ENCODE data around the gene IAH1. TPM values are rescaled to one million over a fixed set of nuclear protein-coding genes. Genes with fewer than 3 reads are reported as not detected.

IAH1 gene
- total and polyA plus RNA-seq, 9 of the 15 experiments (the other 6 are each of a cell fraction or from before 2014, with no cell fraction given) = 0.04 to 19.3 (median 0.36) TPM; not detected in 3

DNA sequence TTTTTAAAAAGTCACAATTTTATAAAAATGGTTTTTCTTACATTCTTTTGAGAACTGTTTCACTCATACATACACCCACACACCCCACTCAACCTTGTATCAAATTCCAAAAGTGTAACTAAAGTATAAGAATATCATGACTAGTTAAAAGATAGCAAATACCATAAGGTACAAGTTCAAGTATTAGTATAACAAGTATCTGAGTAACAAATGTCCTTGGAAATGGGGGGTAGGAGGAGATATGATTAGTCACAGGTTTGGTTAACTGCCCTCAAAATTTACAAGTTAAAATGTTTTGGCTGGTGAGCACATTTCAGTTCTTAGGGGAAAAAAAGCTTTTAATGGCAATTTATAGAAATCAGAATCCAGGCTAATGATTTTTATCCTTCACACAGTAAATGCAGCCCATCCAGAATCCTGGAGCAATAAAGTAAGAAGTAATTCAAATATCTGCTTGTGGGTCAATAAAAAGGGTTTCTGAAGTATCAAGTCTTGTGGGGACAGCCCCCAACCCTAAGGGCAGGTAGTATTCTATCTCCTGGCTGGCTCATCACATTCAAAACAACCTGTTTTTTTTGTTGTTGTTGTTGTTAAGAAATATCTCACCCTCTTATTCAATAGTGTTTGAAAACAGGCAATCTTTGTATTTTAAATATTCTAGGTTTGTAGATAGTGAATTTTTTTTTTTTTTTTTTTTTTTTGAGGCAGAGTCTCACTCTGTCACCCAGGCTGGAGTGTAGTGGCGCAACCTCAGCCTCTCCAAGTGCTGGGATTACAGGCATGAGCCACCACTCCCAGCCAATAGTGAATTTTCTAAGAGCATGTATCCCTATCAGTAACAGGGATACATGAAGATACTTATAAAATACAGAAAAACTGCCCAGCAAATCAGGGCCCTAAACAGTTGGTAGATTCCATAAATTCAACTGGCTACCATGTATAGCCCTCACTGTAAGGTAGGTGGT is 14.5 kb downstream of the IAH1 start:
- Histone ChIP-seq H3K27me3 (ENCODE audit: control insufficient read depth in 2 of 2, insufficient read depth in 2 of 2, low read length in 2 of 2) (no peaks in the 10 kb centered on the region), H3K36me3 (ENCODE audit: control insufficient read depth, insufficient read depth, low read length) (peaks cover 88% of the 10 kb centered on the region), H3K4me3 (no peak overlapping the region), H3K4me2 (ENCODE audit: insufficient read depth, low read length) (no peak overlapping the region), H3K79me2 (ENCODE audit: control insufficient read depth, insufficient read depth, low read length) (no peaks in the 10 kb centered on the region), H2AFZ (ENCODE audit: low read depth, low read length) (no peak overlapping the region), H3K9me1 (ENCODE audit: control insufficient read depth, insufficient read depth, low read length) (no peaks in the 10 kb centered on the region), H3K4me1 (replicated peaks in 1 of 2; ENCODE audit: control insufficient read depth in 2 of 2, insufficient read depth in 2 of 2, low read length in 2 of 2) (no peaks in the 10 kb centered on the region), H3K27ac (ENCODE audit: extremely low read depth, low read depth, low read length) (no peak overlapping the region), H3K9me3 (replicated peaks; ENCODE audit: control insufficient read depth, insufficient read depth, low read depth, low read length) (no peaks in the 10 kb centered on the region), H3K9ac (ENCODE audit: insufficient read depth in 1 of 2, low read depth in 2 of 2, low read length in 2 of 2) (no peak overlapping the region), H4K20me1 (replicated peaks; ENCODE audit: control insufficient read depth, insufficient read depth, low read length) (no peaks in the 10 kb centered on the region)
- WGBS (ENCODE audit: insufficient coverage, low coverage, missing lambda C conversion rate) = 83% methylated on average over 1 of the region's 1 CpG
- no peak for DNase-seq (ENCODE audit: extremely low read depth in 1 of 4, low spot score in 3 of 4)
- no TSS peak for BruUV-seq (replicated peaks)
- no peak for FAIRE-seq
- intact Hi-C loops (cut with micrococcal nuclease) = loop anchor here (10.0 kb wide), 1 partner anchor 286 kb away; no protein-coding TSS in a partner anchor
- no peak for ATAC-seq
- TF ChIP-seq LCOR (CRISPR knock-in tag; IDR thresholded peaks at IDR 0.05) (no peak), ARHGAP35 (IDR thresholded peaks at IDR 0.05; ENCODE audit: partially characterized antibody) (no peak), RHOXF2B (CRISPR knock-in tag; conservative IDR thresholded peaks at IDR 0.05) (no peak), SIN3A (IDR thresholded peaks at IDR 0.05; ENCODE audit: borderline replicate concordance in 2 of 2, control insufficient read depth in 1 of 2, low read depth in 2 of 2, low read length in 2 of 2) (no peak), IFI16 (CRISPR knock-in tag; IDR thresholded peaks at IDR 0.05) (no peak), MTA2 (IDR thresholded peaks at IDR 0.05; ENCODE audit: low read depth) (no peak), JUND (IDR thresholded peaks at IDR 0.05; ENCODE audit: borderline replicate concordance, low read depth, low read length) (no peak), JUND (tag; IDR thresholded peaks at IDR 0.05; ENCODE audit: borderline replicate concordance, low read depth, low read length) (no peak), DIDO1 (tag; IDR thresholded peaks at IDR 0.05; ENCODE audit: low read depth) (no peak), SETDB1 (IDR thresholded peaks at IDR 0.05; ENCODE audit: low read length) (no peak), HDAC6 (IDR thresholded peaks at IDR 0.05; ENCODE audit: low read depth, low read length) (no peak), HIVEP1 (CRISPR knock-in tag; IDR thresholded peaks at IDR 0.05) (no peak), HDAC1 (IDR thresholded peaks at IDR 0.05) (no peak)
- TF ChIP-seq, protein P1, sequence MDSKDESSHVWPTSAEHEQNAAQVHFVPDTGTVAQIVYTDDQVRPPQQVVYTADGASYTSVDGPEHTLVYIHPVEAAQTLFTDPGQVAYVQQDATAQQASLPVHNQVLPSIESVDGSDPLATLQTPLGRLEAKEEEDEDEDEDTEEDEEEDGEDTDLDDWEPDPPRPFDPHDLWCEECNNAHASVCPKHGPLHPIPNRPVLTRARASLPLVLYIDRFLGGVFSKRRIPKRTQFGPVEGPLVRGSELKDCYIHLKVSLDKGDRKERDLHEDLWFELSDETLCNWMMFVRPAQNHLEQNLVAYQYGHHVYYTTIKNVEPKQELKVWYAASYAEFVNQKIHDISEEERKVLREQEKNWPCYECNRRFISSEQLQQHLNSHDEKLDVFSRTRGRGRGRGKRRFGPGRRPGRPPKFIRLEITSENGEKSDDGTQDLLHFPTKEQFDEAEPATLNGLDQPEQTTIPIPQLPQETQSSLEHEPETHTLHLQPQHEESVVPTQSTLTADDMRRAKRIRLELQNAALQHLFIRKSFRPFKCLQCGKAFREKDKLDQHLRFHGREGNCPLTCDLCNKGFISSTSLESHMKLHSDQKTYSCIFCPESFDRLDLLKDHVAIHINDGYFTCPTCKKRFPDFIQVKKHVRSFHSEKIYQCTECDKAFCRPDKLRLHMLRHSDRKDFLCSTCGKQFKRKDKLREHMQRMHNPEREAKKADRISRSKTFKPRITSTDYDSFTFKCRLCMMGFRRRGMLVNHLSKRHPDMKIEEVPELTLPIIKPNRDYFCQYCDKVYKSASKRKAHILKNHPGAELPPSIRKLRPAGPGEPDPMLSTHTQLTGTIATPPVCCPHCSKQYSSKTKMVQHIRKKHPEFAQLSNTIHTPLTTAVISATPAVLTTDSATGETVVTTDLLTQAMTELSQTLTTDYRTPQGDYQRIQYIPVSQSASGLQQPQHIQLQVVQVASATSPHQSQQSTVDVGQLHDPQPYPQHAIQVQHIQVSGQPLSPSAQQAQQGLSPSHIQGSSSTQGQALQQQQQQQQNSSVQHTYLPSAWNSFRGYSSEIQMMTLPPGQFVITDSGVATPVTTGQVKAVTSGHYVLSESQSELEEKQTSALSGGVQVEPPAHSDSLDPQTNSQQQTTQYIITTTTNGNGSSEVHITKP (IDR thresholded peaks at IDR 0.05; ENCODE audit: partially characterized antibody) = no peak
- in situ Hi-C loops (cut with MboI) = no loop called here
- ChIA-PET POLR2A (interaction anchor here (1.8 kb wide), 1 partner anchor 42 kb away, joined by 3 read pairs; no protein-coding TSS in a partner anchor), CTCF (ENCODE audit: low intra/inter-chr PET ratio) (no interaction called here)

All from K562 (cell line).